ENCODE measurements around the gene TMEM232.

- TF ChIP-seq EZH2 (IDR thresholded peaks at IDR 0.05; ENCODE audit: insufficient read depth, poor library complexity, severe bottlenecking) (no peak), EZH2phosphoT487 (IDR thresholded peaks at IDR 0.05; ENCODE audit: insufficient read depth, low read depth) (no peak)
These were observed 214.2 kb downstream of the TMEM232 start for GRCh38 chr5:110512266-110512665.

Measured in GM23248 (cell line).